A549 treated with CpdA at 1 μM for 4 hours (cell line): ENCODE data around the gene GPSM1. TPM values are rescaled to one million over a fixed set of nuclear protein-coding genes. Genes with fewer than 3 reads are reported as not detected.

ENCODE experiments used
- total RNA-seq: library from RNA; stranded (reverse); fragments of 200-300 nt; extraction: Qiagen RNA extraction; gene quantifications from 5 replicates; pipeline ENCODE4 v1.2.3, GENCODE V29; 2022; ENCODE audit warnings: low read depth

GPSM1 gene, protein sequence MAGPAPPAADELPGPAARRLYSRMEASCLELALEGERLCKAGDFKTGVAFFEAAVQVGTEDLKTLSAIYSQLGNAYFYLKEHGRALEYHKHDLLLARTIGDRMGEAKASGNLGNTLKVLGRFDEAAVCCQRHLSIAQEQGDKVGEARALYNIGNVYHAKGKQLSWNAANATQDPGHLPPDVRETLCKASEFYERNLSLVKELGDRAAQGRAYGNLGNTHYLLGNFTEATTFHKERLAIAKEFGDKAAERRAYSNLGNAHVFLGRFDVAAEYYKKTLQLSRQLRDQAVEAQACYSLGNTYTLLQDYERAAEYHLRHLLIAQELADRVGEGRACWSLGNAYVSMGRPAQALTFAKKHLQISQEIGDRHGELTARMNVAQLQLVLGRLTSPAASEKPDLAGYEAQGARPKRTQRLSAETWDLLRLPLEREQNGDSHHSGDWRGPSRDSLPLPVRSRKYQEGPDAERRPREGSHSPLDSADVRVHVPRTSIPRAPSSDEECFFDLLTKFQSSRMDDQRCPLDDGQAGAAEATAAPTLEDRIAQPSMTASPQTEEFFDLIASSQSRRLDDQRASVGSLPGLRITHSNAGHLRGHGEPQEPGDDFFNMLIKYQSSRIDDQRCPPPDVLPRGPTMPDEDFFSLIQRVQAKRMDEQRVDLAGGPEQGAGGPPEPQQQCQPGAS
- total RNA-seq = 8.7 to 13.6 TPM (median 11.4 TPM) in 5 replicates

DNA sequence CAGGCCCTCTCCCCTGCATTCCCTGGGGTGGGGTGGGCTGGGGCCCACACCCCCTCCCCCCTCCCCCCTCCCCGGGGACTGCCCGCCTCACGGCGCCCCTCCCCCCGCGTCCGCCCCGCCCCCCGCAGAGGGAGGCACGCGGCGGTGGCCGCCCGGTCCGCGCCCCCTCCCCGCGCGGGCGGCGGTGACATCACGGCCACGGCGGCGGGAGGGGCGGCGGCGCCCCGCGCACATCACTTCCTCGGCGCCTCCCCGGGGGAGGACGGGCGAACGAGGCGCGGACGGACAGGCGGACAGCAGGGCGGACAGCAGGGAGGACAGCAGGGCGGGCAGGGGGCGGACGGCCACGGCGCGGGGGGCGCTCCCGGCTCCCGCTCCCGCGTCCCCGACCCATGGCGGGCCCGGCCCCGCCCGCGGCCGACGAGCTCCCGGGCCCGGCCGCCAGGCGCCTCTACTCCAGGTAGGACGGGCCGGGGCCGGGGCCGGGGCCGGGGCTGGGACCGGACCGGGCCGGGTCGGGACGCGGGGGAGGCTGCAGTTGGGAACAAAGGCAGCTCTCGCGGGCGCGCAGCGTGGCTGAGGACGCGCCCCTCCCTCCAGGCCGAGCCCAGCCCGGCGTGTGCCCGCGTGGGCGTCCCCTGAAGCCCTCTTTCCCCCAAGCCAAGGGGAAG, at the start of gene GPSM1:
Gene GPSM1 (plus strand): TSS at position 236 of the 671 bp plus-strand sequence. CDS start 157 bp downstream, at position 393.

DNA sequence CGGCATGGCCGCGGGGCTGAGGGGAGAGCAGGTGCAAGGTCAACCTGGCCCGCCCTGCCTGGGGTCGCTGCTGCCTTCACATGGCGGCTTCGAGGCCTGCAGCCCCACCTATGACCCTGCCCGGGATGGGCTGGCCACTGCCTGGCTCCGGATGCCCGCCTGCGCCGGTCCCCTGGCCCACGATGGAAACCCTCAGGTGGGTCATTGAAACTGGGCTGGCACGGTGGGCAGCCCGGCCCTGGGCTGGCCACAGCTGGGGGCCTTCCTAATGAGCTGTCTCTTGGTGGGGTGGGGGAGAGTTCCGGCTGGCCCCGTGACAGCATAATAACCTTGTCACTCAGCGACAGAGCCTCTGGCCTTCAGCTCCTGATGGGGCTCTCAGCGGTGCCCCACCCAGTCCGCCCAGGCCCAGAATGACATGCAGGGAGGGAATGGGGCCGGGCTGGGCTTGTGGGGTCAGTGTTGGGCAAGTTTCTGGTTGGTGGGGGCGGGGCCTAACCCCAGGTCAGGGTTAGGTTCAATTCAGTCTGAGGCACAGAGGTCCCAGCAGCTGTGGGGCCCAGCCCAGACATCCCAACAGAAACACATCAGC, 23.4 kb upstream of the GPSM1 start, which contains the start of gene CCDC187:
Gene CCDC187 (minus strand): TSS at position 270 of the 592 bp plus-strand sequence. CDS start 264 bp downstream, at position 6.

DNA sequence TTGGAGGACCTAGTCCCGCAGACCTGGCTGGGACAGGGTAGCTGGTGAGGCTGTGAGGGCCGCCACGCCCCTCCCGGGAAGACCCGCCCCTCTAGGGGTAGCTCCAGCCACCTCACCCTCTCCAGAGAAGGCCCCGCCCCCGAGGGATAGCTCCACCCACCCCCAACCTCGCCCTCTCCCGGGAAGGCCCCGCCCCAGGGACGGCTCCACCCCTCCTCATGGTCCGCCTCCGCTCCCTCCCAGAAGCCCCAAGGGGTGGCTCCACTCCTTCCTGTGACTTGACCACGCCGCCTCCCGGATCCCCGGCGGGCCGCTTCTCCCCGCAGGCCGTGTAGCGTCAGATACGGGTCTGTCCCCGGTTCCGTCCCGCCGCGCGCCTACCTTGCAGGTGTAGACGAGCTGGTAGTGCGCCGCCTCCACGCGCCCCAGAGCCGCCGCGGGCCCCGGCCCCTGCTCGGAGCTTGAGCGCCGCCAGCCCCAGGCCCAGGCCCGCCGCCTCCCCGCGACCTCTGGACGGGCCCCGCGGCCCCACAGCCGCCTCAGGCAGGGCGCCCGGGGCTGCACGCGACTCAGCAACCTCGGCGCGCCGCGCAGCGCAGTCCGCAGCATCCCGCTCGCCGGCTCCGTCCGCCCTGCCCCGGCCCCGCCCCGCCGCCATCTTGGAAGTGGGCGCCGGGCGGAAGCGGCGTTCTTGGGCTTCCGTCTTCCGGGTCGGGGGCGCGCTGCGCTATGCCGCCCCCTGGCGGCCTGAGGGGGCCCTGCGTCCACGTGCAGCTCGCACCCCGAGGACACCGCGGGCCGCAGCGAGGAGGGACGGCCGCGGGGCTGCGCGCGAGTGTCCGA, 36.0 kb downstream of the GPSM1 start, which contains the start of gene DNLZ:
Gene DNLZ (minus strand): TSS at position 639 of the 843 bp plus-strand sequence. CDS start 30 bp downstream, at position 609.

DNA sequence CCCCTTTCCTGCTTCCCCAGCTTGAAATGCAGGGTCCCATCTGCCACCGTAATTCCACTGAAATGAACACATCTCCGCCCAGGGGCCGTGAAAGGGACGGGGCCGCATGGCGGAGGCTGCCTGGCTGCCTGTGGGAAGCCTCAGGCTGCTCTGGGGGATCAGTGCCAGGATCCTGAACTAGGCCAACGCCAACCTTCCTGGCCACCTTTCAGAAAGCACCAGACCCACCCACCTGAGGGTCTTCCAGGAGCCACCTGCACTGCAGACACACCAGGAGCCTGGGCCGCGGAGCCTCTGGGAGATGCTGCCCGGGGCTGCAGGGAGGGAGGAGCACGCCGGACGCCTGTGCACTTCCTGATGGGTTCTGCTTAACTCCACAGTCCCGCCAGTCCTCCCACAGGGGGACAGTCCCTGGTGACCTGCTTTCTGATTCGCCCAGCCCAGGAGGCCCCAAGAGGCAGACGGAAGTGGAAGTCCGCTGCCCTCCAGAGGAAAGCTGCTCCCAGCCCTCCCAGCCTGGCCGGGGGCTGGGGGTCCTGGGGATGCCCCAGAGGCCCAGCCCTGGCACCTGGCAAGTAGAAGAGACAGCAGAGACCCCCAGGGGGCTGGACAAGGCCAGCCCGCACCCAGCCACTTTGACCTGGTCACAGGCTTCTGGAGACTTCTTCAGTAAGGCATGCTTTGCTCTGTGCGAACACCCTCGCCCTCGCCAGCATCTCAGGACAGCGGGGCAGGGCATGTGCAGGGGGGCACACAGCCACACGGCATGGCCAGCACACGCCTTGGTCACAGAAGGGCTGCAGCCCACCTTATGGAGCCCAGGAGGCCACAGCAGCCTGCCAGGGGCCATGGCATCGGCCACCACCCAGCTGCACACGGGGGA, 46.2 kb downstream of the GPSM1 start, which contains the start of gene CARD9:
Gene CARD9 (minus strand): TSS at position 370 of the 883 bp plus-strand sequence. CDS start 1,591 bp downstream, outside the sequence.

DNA sequence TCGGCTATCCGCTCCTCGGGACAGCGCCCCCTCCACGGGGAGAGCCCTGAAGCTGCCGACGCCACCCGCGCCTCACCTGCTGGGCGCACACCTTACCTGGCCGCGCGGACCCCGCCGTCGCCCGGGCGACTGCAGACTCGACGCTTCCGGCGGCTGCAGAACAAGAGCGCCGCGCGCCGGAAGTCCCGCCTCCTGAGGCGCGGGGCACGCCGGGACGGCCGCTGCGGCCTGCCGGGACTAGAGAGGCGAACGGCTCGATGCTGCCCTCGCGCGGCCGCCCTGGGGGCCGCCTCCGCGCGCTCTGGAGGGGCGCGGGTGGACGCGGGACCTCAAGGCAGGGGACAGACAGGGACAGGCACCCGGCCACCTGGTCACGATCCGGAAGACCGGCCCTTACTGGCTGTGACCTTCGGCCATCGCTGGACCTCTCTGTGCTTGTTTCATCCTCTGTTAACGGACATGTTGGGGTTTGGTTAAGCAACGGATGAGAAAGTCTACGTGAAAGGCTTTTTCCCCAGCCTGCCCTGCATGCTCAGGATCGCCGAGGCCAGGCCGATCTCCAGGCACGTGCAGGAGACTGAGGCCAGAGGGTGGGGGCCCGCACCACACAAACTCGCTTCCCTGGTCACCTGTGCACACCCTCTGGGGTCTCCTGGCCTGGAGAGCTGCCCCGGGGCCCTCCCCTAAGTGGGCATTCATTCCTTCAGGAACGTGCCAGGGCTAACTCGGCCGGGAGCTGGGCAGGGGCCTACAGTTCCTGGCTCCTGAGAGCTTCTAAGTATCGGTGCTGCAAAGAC, 72.9 kb downstream of the GPSM1 start, which contains the start of gene SNAPC4:
Gene SNAPC4 (minus strand): TSS at position 133 of the 797 bp plus-strand sequence. CDS start 1,742 bp downstream, outside the sequence.

Other genes with a start within 250 kb of the GPSM1 start
- 21.9 to 30.8 TPM (median 28.7 TPM) in 5 replicates for gene NACC2, start 232.2 kb upstream of the GPSM1 start, total RNA-seq
- 30.0 to 49.2 TPM (median 47.0 TPM) in 5 replicates for gene TMEM250, start 208.7 kb upstream of the GPSM1 start, total RNA-seq
- gene LHX3, start 122.4 kb upstream of the GPSM1 start, total RNA-seq = 0.08 to 0.12 TPM (median 0.09 TPM) in 4 of 5 replicates, not detected in the other
- 26.6 to 30.1 TPM (median 28.8 TPM) in 5 replicates for gene QSOX2, start 81.7 kb upstream of the GPSM1 start, total RNA-seq
- not detected in 5 replicates for gene CCDC187, start 23.4 kb upstream of the GPSM1 start, total RNA-seq
- 17.8 to 41.5 TPM (median 38.2 TPM) in 5 replicates for gene DNLZ, start 36.2 kb downstream of the GPSM1 start, total RNA-seq
- gene CARD9, start 46.1 kb downstream of the GPSM1 start, total RNA-seq = 0.69 to 2.4 TPM (median 1.2 TPM) in 5 replicates
- 11.8 to 14.6 TPM (median 13.2 TPM) in 5 replicates for gene SNAPC4, start 72.6 kb downstream of the GPSM1 start, total RNA-seq
- 65.8 to 76.1 TPM (median 74.2 TPM) in 5 replicates for gene ENTR1, start 83.1 kb downstream of the GPSM1 start, total RNA-seq
- 73.6 to 104 TPM (median 78.7 TPM) in 5 replicates for gene PMPCA, start 83.1 kb downstream of the GPSM1 start, total RNA-seq
- gene INPP5E, start 112.3 kb downstream of the GPSM1 start, total RNA-seq = 13.8 to 20.7 TPM (median 18.4 TPM) in 5 replicates
- gene SEC16A, start 155.5 kb downstream of the GPSM1 start, total RNA-seq = 58.8 to 69.2 TPM (median 63.2 TPM) in 5 replicates
- gene NOTCH1, start 218.5 kb downstream of the GPSM1 start, total RNA-seq = 8.7 to 12.2 TPM (median 10.8 TPM) in 5 replicates